ENCODE results near the gene GDF7. TPM values are rescaled to one million over a fixed set of nuclear protein-coding genes. Genes with fewer than 3 reads are reported as not detected.
A peak's percentile ranks its signal among the peaks of the same experiment; 100 is the strongest.

Gene GDF7
- total and polyA plus RNA-seq, 10 of the 15 experiments (the other 5 are each of a cell fraction or from before 2014, with no cell fraction given) = 0.02 to 0.11 (median 0.04) TPM; not detected in 1

- TF ChIP-seq ZNF592 (IDR thresholded peaks at IDR 0.05) (peak; percentile 92), KDM1A (IDR thresholded peaks at IDR 0.05; ENCODE audit: borderline replicate concordance) (no peak), ESRRA (IDR thresholded peaks at IDR 0.05; ENCODE audit: low read length) (no peak), HSF1 (IDR thresholded peaks at IDR 0.05; ENCODE audit: low read depth, low read length) (no peak), CTCF (IDR thresholded peaks at IDR 0.05 in 2 of 3, conservative IDR thresholded peaks at IDR 0.05 in 1 of 3; ENCODE audit: control insufficient read depth in 2 of 3, extremely low read depth in 1 of 3, insufficient read depth in 1 of 3, low read depth in 3 of 3, low read length in 3 of 3) (peak; percentile 72 to 97 (median 91); a peak in 4 of 6 replicates), FOXK2 (IDR thresholded peaks at IDR 0.05) (no peak), MYB (IDR thresholded peaks at IDR 0.05; ENCODE audit: borderline replicate concordance, low read depth, low read length) (no peak), ZNF217 (IDR thresholded peaks at IDR 0.05) (peak; percentile 73; the same call in 1 of the 2 replicates), PBX3 (IDR thresholded peaks at IDR 0.05; ENCODE audit: insufficient replicate concordance, low read depth, low read length) (no peak), CBX5 (IDR thresholded peaks at IDR 0.05; ENCODE audit: low read depth) (no peak), MEF2A (IDR thresholded peaks at IDR 0.05; ENCODE audit: insufficient read depth, low read depth, low read length) (no peak), BHLHE40 (IDR thresholded peaks at IDR 0.05; ENCODE audit: borderline replicate concordance in 1 of 2, low read depth in 2 of 2, low read length in 1 of 2) (peak; percentile 96 to 99), ZBTB33 (IDR thresholded peaks at IDR 0.05) (no peak; the same call in 1 of the 2 replicates), BRCA1 (IDR thresholded peaks at IDR 0.05; ENCODE audit: low read depth, low read length) (no peak)
These were observed 15.8 kb upstream of the GDF7 start, which contains the start of gene HS1BP3 (continued) for GRCh38 chr2:20650877-20651730.
